HG02943 (cell line): ENCODE data around the gene CAPN15.

Experiments
- ATAC-seq: cut with Tn5 transposase; IDR thresholded peaks from one replicate; pipeline ENCODE4 v1.9.1; 2021; ENCODE audit warnings: mild to moderate bottlenecking, low read depth, moderate library complexity; ENCODE audit not compliant: unreplicated experiment

The CAPN15 gene

GRCh38 chr16:559411-560203, 32.1 kb downstream of the CAPN15 start:
- ATAC-seq, result no peak

DNA sequence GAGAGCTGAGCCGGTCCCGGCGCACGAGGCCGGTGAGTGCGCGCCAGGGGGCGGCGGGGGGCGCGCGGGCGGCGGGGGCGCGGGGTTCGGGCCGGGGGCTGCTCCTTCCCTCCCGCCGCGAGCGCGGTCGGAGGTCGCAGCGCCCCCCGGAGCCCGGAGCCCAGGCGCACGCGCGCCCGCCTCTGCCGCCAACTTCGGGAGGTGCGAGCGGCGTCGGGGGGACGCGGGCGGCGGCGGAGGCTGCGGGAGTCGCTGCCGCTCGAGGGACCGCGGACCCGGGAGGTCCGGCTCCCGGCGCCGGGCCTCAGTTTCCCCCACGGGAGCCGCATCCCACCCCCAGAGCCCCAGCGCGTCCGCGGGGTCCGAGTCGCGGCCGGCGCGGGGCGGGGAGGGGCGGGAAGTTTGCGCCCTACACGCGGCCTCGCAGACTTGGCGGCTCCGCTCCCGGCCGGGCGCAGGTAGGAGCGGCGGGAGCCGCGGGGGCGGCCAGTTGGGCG, 32.7 kb downstream of the CAPN15 start, which contains the start of gene PRR35:
Gene PRR35 (plus strand): TSS at position 191 of the 497 bp plus-strand sequence. CDS start 2,901 bp downstream, outside the sequence.
- no peak for ATAC-seq

DNA sequence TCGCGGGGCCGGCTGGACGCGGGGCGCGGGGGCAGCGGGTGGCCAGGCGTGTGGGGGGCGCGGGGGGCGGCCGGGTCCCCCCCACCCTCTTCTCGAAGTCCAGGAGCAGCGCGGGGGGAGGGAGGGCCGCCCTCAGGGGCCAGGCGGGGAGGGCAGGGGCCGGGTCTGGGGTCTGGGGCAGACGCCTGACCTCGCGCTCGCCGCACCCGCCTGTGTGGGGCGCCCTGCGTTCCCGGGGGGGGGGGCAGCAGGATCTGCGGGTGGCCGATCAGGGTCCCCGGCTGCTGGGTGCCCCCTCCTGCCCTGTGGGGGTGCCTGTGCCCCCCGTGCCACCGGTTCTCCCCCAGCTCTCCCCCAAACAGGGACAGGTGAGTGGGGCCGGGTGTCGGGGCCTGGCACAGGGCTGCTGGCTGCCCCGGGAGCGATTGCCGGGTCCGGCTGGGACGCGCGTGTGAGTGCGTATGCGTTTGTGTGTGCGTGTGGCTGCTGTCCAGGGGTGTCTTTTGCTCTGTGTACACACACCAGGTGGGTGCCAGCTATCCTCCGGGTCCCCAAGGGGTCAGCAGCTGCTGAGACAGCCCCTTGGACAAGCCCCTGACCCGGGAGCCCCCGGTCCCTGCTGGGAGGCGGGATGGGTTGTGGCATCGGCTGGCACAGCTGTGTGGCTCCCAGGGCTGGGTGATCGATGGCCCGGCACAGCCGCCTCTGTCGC, 33.3 kb downstream of the CAPN15 start:
- no peak for ATAC-seq

- ATAC-seq, result no peak
These were observed 33.9 kb downstream of the CAPN15 start for GRCh38 chr16:561413-561794.

GRCh38 chr16:561957-562938, 34.7 kb downstream of the CAPN15 start:
- no peak for ATAC-seq

DNA sequence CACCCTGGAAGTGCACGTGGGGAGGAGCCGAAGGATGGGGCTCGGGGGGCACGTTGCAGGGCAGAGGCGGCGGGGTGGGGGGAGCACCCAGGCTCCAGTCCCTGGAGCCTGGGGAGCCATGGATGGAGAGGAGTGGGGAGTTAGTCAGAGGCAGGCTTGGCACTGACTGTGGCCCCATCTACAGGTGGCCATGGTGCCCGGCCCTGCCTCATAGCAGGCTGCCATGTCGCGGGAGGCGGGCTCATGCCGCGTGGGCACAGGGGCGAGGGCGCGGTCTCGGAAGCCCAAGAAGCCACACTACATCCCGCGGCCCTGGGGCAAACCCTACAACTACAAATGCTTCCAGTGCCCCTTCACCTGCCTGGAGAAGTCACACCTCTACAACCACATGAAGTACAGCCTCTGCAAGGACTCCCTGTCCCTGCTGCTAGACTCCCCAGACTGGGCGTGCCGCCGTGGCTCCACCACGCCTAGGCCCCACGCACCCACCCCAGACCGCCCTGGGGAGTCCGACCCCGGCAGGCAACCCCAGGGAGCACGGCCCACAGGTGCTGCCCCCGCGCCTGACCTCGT, 35.6 kb downstream of the CAPN15 start:
- ATAC-seq, result no peak

DNA sequence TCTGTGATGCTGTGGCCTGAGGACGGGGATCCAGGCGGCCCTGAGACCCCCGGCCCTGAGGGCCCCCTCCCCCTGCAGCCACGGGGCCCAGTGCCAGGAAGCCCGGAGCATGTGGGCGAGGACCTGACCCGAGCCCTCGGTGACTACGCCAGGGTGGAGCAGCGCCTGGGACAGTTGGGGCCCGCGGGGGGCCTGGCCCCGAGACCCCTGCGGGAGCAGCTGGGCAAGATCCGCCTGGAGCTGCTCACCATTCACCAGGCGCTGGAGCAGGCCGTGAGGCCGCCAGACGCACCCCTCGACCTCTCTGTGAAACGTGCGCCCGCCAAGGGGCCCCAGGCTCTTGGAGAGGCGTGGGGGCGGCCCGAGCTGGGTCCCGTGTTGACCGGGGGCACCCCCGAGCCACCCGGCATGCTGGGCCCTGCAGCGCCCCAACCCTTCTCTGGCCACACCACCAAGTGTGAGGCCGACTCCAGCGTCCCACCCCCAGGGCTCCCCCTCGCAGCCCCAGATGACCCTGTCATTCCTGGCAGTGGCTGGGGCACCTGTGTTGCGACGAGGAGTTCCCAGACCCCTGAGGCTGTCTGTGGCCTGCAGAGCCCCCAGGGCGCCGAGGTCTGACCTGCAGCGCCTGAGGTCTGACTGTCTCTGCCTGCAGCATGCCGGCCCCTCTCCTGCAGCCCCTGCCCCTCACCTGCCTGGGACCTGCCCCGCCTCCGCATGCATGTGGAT, 37.3 kb downstream of the CAPN15 start:
- no peak for ATAC-seq

- ATAC-seq, result no peak
These were observed 38.2 kb downstream of the CAPN15 start for GRCh38 chr16:565419-566330.

DNA sequence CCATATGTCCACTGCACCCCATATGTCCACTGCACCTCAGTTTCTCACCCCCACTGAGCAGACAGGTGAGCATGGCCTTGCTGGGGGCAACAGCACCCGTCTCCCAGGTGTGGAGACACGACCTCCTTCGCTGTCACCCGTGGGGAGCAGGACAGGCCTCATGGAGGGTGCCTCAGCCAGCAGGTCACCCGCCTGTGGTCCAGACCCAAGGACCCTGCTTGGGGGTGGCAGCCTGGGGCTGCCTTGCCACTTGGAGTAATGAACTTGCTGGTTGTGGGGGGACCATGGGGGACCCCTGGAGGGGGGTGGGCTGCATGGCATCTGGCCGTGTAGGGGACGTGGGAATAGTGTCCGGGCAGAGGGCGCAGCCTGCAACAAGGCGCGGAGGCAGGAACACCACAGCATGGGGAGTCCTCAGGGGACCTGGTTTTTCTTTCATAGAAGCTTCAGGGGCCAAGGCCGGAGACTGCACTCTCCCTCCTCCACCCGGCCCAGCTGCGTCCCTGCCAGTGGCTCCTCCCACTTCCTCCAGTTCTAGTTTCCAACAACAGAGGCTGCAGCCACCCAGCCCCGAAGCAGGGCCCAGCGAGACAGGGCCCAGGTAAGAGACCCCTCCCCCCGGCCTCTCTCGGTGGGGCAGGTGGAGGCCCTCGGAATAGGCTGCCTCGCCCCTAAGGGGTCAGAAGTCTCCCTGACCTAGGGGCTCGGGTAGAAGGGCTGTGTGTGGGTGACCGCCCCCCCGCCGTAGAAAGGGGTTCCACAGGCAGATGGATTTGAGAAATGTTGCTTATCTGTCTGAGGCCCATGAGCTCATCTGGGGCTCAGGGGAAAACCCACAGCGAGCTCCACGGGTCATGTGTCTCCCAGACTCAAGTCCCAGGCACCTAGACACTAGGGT, 39.2 kb downstream of the CAPN15 start, which contains the start of gene NHLRC4:
Gene NHLRC4 (plus strand): TSS at position 531 of the 898 bp plus-strand sequence. CDS start 1,043 bp downstream, outside the sequence.
- no peak for ATAC-seq

DNA sequence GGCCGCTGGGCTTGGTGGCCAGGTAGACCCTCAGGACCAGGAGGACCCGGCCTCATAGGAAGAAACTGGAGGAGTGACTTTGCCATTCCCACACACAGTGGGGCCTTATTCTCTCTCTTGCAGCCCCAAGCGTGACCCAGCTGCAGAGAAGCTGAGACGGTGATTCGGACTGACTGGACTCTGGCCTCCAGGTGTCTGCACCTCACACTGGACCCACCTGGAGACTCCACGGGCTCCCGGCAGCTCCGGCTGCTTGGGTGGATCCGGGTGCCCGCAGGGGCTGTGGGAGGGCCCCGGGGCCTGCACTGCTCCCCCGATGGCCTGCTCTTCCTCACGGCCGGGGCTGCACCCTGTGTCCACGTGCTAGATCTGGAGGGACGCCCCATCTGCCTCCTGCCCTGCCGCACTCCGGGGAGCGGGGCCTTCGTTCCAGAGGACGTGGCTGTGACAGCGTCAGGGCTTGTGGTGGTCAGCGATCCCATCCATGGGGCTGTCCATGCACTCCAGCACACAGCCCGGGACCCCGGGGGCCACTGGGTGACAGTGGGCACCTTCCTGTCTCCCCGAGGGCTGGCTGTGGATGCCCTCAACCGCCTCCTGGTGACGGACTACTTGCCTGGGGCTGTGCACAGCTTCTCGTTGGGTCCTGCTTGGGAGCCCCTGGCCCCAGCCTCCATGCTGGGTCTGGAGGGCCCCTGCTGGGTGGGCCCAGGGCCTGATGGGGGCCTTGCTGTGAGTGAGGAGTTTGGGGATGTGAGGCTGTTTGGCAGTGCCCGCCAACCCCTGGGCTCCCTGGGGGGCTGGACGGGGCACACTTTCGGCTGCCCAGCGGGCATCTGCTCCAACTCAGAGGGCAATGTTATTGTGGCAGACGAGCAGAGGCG, 40.1 kb downstream of the CAPN15 start:
- ATAC-seq, result no peak

GRCh38 chr16:568401-569258, 41.1 kb downstream of the CAPN15 start:
- ATAC-seq, result no peak

- no peak for ATAC-seq
These were observed 42.1 kb downstream of the CAPN15 start, which contains the start of gene PIGQ for GRCh38 chr16:569445-570254. Gene PIGQ, plus strand, starts transcription at chr16:569968. Its CDS starts 4,107 bp downstream, at chr16:574075.

GRCh38 chr16:572865-573650, 45.5 kb downstream of the CAPN15 start:
- no peak for ATAC-seq
